ENCODE results near the gene OR7A10.
"Not testable (repeated sequence)": the region's sequence is repeated elsewhere in the genome, so short reads cannot be mapped to it uniquely, and the experiment has no call there.

OR7A10 gene

DNA sequence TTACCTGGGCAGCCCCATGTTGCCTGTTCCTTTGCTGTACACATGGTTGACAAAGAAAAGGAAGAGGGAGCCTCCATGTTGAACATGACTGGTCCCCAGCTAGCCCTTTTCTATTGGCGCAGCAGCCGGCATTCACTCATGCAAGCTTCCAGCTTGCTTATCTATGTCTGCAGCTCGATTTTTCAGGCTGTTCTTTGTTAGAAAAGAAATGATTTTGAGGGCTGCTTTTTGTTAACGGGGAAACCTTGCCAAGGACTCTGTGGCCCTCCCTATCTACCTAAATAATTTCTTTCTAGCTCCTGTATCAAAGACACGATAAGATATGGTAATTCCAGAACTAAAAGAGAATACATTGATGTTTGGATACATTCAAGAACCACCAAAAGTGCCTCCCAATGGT lies 50.0 kb downstream of the OR7A10 start:
- in situ Hi-C loops (cut with MboI; ENCODE audit: low pct_unique_long_range_greater_than_20kb, low sequenced_read_pairs): no loop called here
- DNase-seq: no peak

DNA sequence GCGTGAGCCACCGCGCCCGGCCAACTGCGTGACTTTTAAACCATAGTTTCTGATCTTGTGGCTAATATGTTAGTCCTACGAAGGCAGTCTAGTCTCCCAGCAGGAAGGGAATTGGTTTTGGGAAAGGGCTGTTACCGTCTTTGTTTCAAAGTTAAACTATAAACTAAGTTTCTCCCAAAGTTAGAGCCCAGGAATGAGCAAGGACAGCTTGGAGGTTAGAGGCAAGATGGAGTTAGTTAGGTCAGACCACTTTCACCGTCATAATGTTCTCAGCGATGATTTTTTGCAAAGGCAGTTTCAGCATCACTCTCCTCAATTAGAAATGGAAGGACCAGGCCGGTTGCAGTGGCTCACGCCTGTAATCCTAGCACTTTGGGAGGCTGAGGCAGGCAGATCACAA lies 52.7 kb downstream of the OR7A10 start:
- no peak for DNase-seq
- in situ Hi-C loops (cut with MboI; ENCODE audit: low pct_unique_long_range_greater_than_20kb, low sequenced_read_pairs): no loop called here

DNA sequence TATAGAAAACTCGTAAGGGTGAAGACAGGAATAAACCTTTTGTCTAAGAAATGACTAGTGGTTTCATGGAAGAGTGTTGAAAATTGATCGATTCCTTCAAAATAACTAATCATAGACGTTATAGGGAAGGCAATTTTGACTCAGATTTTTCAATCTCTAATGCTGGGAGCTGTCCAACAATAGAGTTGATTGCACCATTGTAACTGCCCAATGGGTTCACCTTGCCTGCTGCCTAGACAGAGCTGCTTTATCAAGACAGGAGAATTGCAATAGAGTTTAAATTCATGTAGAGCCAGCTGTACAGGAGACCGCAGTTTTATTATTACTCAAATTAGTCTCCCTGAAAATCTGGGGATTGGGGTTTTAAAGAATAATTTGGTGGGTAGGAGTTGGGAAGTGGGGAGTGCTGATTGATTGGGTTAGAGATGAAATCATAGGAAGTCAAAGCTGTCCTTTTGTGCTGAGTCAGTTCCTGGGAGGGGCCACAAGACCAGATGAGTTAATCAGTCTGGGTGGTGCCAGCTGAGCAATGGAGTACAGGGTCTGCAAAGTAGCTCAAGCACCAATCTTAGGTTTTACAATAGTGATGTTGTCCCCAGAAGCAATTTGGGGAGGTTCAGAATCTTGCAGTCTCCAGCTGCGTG lies 53.5 kb downstream of the OR7A10 start:
- DNase-seq: no peak
- in situ Hi-C loops (cut with MboI; ENCODE audit: low pct_unique_long_range_greater_than_20kb, low sequenced_read_pairs): no loop called here

- in situ Hi-C loops (cut with MboI; ENCODE audit: low pct_unique_long_range_greater_than_20kb, low sequenced_read_pairs); DNase-seq: not testable (repeated sequence)
Measured at GRCh38 chr19:14792250-14792649, 56.5 kb downstream of the OR7A10 start.
